HG03139 (cell line): Measurements from ENCODE around the gene SCN5A.
"Not testable (repeated sequence)": the region's sequence is repeated elsewhere in the genome, so short reads cannot be mapped to it uniquely, and the experiment has no call there.

ENCODE experiments used
- ATAC-seq: cut with Tn5 transposase; IDR thresholded peaks from one replicate; pipeline ENCODE4 v1.9.1; 2021; ENCODE audit not compliant: unreplicated experiment

Gene SCN5A

GRCh38 chr3:38579551-38580449, 69.7 kb downstream of the SCN5A start:
- no peak for ATAC-seq

GRCh38 chr3:38579141-38579540, 70.3 kb downstream of the SCN5A start:
- no peak for ATAC-seq

GRCh38 chr3:38578551-38578950, 70.9 kb downstream of the SCN5A start:
- no peak for ATAC-seq

- no peak for ATAC-seq
These were observed 71.4 kb downstream of the SCN5A start for GRCh38 chr3:38578081-38578475.

GRCh38 chr3:38577371-38578080, 72.0 kb downstream of the SCN5A start:
- no peak for ATAC-seq

- ATAC-seq, result no peak
These were observed 72.7 kb downstream of the SCN5A start for GRCh38 chr3:38576526-38577370.

GRCh38 chr3:38576131-38576525, 73.4 kb downstream of the SCN5A start:
- ATAC-seq, result no peak

- ATAC-seq, result no peak
These were observed 74.1 kb downstream of the SCN5A start for GRCh38 chr3:38575279-38575843.

- ATAC-seq, result no peak
These were observed 74.8 kb downstream of the SCN5A start for GRCh38 chr3:38574411-38575278.

- ATAC-seq, result no peak
These were observed 75.9 kb downstream of the SCN5A start for GRCh38 chr3:38573556-38573955.

- ATAC-seq, result no peak
These were observed 76.4 kb downstream of the SCN5A start for GRCh38 chr3:38573111-38573510.

- ATAC-seq, result no peak
These were observed 82.0 kb downstream of the SCN5A start for GRCh38 chr3:38567498-38567897.

GRCh38 chr3:38566794-38567193, 82.7 kb downstream of the SCN5A start:
- not testable (repeated sequence) for ATAC-seq

- no peak for ATAC-seq
These were observed 83.3 kb downstream of the SCN5A start for GRCh38 chr3:38566215-38566528.

GRCh38 chr3:38565339-38566214, 83.9 kb downstream of the SCN5A start:
- no peak for ATAC-seq

- ATAC-seq, result no peak
These were observed 84.7 kb downstream of the SCN5A start for GRCh38 chr3:38564631-38565338.

GRCh38 chr3:38563886-38564270, 85.6 kb downstream of the SCN5A start:
- no peak for ATAC-seq

GRCh38 chr3:38563070-38563885, 86.2 kb downstream of the SCN5A start:
- ATAC-seq, result no peak
